ENCODE results near the gene CFAP161. TPM values are rescaled to one million over a fixed set of nuclear protein-coding genes. Genes with fewer than 3 reads are reported as not detected.

The CFAP161 gene
- total RNA-seq: 0.71 TPM
- long read RNA-seq, partial matches to known transcripts: 0 of 3 reads
- long read RNA-seq, other reads (novel, unspliced or antisense): 3 of 3 reads

GRCh38 chr15:81133782-81134461 is at the start of gene CFAP161:
CFAP161 (plus strand) TSS chr15:81134270; CDS start chr15:81134330, 60 bp downstream.
- DNase-seq (ENCODE audit: low spot score): peak; percentile 93

GRCh38 chr15:81084716-81085115 is 49.4 kb upstream of the CFAP161 start:
- DNase-seq (ENCODE audit: low spot score): no peak

GRCh38 chr15:81085213-81085612 is 48.9 kb upstream of the CFAP161 start:
- no peak for DNase-seq (ENCODE audit: low spot score)

GRCh38 chr15:81085898-81086297 is 48.2 kb upstream of the CFAP161 start:
- DNase-seq (ENCODE audit: low spot score): no peak

GRCh38 chr15:81087066-81087465 is 47.0 kb upstream of the CFAP161 start:
- no peak for DNase-seq (ENCODE audit: low spot score)

GRCh38 chr15:81087694-81088093 is 46.4 kb upstream of the CFAP161 start:
- no peak for DNase-seq (ENCODE audit: low spot score)

- no peak for DNase-seq (ENCODE audit: low spot score)
Observed at GRCh38 chr15:81088470-81089013, 45.5 kb upstream of the CFAP161 start.

- no peak for DNase-seq (ENCODE audit: low spot score)
Observed at GRCh38 chr15:81091889-81092558, 42.0 kb upstream of the CFAP161 start.

- no peak for DNase-seq (ENCODE audit: low spot score)
Observed at GRCh38 chr15:81092559-81092902, 41.5 kb upstream of the CFAP161 start.

GRCh38 chr15:81093961-81094360 is 40.1 kb upstream of the CFAP161 start:
- DNase-seq (ENCODE audit: low spot score): no peak

- no peak for DNase-seq (ENCODE audit: low spot score)
Observed at GRCh38 chr15:81095690-81096365, 38.2 kb upstream of the CFAP161 start.

GRCh38 chr15:81096398-81096797 is 37.7 kb upstream of the CFAP161 start:
- DNase-seq (ENCODE audit: low spot score): no peak

- DNase-seq (ENCODE audit: low spot score): no peak
Observed at GRCh38 chr15:81097116-81097889, 36.8 kb upstream of the CFAP161 start.

GRCh38 chr15:81097890-81098280 is 36.2 kb upstream of the CFAP161 start:
- no peak for DNase-seq (ENCODE audit: low spot score)

- no peak for DNase-seq (ENCODE audit: low spot score)
Observed at GRCh38 chr15:81098349-81098748, 35.7 kb upstream of the CFAP161 start.

- DNase-seq (ENCODE audit: low spot score): no peak
Observed at GRCh38 chr15:81098861-81099651, 35.0 kb upstream of the CFAP161 start.

GRCh38 chr15:81101894-81102815 is 31.9 kb upstream of the CFAP161 start:
- no peak for DNase-seq (ENCODE audit: low spot score)

GRCh38 chr15:81103857-81104256 is 30.2 kb upstream of the CFAP161 start:
- no peak for DNase-seq (ENCODE audit: low spot score)

- no peak for DNase-seq (ENCODE audit: low spot score)
Observed at GRCh38 chr15:81105545-81105944, 28.5 kb upstream of the CFAP161 start.
